Measurements from ENCODE around the gene OR7E24.
"Not testable (repeated sequence)": the region's sequence is repeated elsewhere in the genome, so short reads cannot be mapped to it uniquely, and the experiment has no call there.

OR7E24 gene

GRCh38 chr19:9250630-9251029, at the start of gene OR7E24:
Gene OR7E24 (plus strand): TSS chr19:9250930. CDS start chr19:9251044, 114 bp downstream.
- FAIRE-seq = no peak

GRCh38 chr19:9205501-9206113, 45.1 kb upstream of the OR7E24 start:
- FAIRE-seq = peak; percentile 95

GRCh38 chr19:9219489-9219888, 31.2 kb upstream of the OR7E24 start, which contains the start of gene OR7D4:
Gene OR7D4 (minus strand): TSS chr19:9219589. CDS start chr19:9214837, 4,752 bp downstream.
- no peak for FAIRE-seq

- no peak for FAIRE-seq
Measured at GRCh38 chr19:9251236-9251635, 506 bp downstream of the OR7E24 start.

- FAIRE-seq = not testable (repeated sequence)
Measured at GRCh38 chr19:9283485-9283884, 32.8 kb downstream of the OR7E24 start.

- no peak for FAIRE-seq
Measured at GRCh38 chr19:9289231-9289884, 38.6 kb downstream of the OR7E24 start.

- FAIRE-seq = no peak
Measured at GRCh38 chr19:9295411-9295849, 44.7 kb downstream of the OR7E24 start.

GRCh38 chr19:9296336-9296735, 45.6 kb downstream of the OR7E24 start:
- no peak for FAIRE-seq

Data from A204.1 (cell line).